GM23338 (cell line): Measurements from ENCODE around the gene TPST1. TPM values are rescaled to one million over a fixed set of nuclear protein-coding genes. Genes with fewer than 3 reads are reported as not detected.

Experiments
- ATAC-seq: fragments of 200-7000 bp; cut with Tn5 transposase; 3 replicates; pipeline ENCODE4 v1.9.1; 2020
- DNase-seq: peaks from one replicate; pipeline ENCODE4 v3.0.0-alpha.2; 2015; ENCODE audit warnings: low spot score
- H2AFZ ChIP-seq: fragments of 200-600 bp; sonication (generic); 2 replicates; pipeline ENCODE4 v1.8.0; 2016; ENCODE audit warnings: antibody characterized with exemption, mild to moderate bottlenecking, moderate library complexity
- H3F3A ChIP-seq: fragments of 200-600 bp; sonication (generic); replicated peaks from 2 replicates; pipeline ENCODE4 v1.8.0; 2017; ENCODE audit warnings: antibody characterized with exemption, mixed run types, low read depth
- H3K27ac ChIP-seq: fragments of 200-600 bp; sonication (generic); 2 replicates; pipeline ENCODE4 v1.6.1; 2016; ENCODE audit warnings: low read depth
- H3K27me3 ChIP-seq: fragments of 200-600 bp; sonication (generic); 2 replicates; pipeline ENCODE4 v1.8.0; 2016; ENCODE audit warnings: mild to moderate bottlenecking, mixed run types, moderate library complexity; ENCODE audit not compliant: insufficient read depth
- H3K36me3 ChIP-seq: fragments of 200-600 bp; sonication (generic); 2 replicates; pipeline ENCODE4 v1.8.0; 2016; ENCODE audit warnings: mild to moderate bottlenecking; ENCODE audit not compliant: insufficient read depth
- H3K4me1 ChIP-seq: fragments of 200-600 bp; sonication (generic); 2 replicates; pipeline ENCODE4 v1.8.0; 2016; ENCODE audit warnings: mild to moderate bottlenecking, moderate library complexity; ENCODE audit not compliant: insufficient read depth
- H3K4me2 ChIP-seq: fragments of 200-600 bp; sonication (generic); 2 replicates; pipeline ENCODE4 v1.7.1; 2017; ENCODE audit warnings: mixed run types
- H3K4me3 ChIP-seq: fragments of 200-600 bp; sonication (generic); 2 replicates; pipeline ENCODE4 v1.6.1; 2016; ENCODE audit warnings: mixed run types
- H3K79me2 ChIP-seq: fragments of 200-600 bp; sonication (generic); replicated peaks from 2 replicates; pipeline ENCODE4 v1.8.0; 2017; ENCODE audit warnings: mild to moderate bottlenecking; ENCODE audit not compliant: insufficient read depth
- H3K9me2 ChIP-seq: fragments of 200-600 bp; sonication (generic); 2 replicates; pipeline ENCODE4 v1.8.0; 2017; ENCODE audit not compliant: insufficient read depth
- H4K20me1 ChIP-seq: fragments of 200-600 bp; sonication (generic); replicated peaks from 2 replicates; pipeline ENCODE4 v1.8.0; 2017; ENCODE audit warnings: mild to moderate bottlenecking; ENCODE audit not compliant: insufficient read depth
- H3K27ac Mint-ChIP-seq: 2 replicates; pipeline ENCODE4 v1.8.0; 2020; ENCODE audit warnings: inconsistent platforms, mild to moderate bottlenecking, moderate library complexity, mixed read lengths
- H3K27me3 Mint-ChIP-seq: 3 replicates; pipeline ENCODE4 v1.8.0; 2022; ENCODE audit warnings: low read depth, mild to moderate bottlenecking, moderate library complexity, mixed read lengths, inconsistent platforms; ENCODE audit not compliant: insufficient read depth, poor library complexity
- H3K36me3 Mint-ChIP-seq: 3 replicates; pipeline ENCODE4 v1.8.0; 2021; ENCODE audit warnings: low read depth, mild to moderate bottlenecking, inconsistent platforms, moderate library complexity, mixed read lengths
- H3K4me1 Mint-ChIP-seq: 3 replicates; pipeline ENCODE4 v1.8.0; 2020; ENCODE audit warnings: mild to moderate bottlenecking, inconsistent platforms, mixed read lengths
- H3K4me3 Mint-ChIP-seq: 3 replicates; pipeline ENCODE4 v1.8.0; 2021; ENCODE audit warnings: moderate library complexity, mild to moderate bottlenecking, inconsistent platforms, mixed read lengths
- H3K9me3 Mint-ChIP-seq: 3 replicates; pipeline ENCODE4 v1.8.0; 2020; ENCODE audit warnings: moderate library complexity, mild to moderate bottlenecking, inconsistent platforms, mixed read lengths
- CREB1 ChIP-seq: fragments of 250-450 bp; sonication (Bioruptor Pico); IDR thresholded peaks from 2 replicates; pipeline ENCODE4 v1.5.0; 2020; ENCODE audit warnings: low read depth, mild to moderate bottlenecking, moderate library complexity
- CTCF ChIP-seq, 2 experiments: fragments of 200-600 bp in 1 of 2; sonication (generic) in 1 of 2; conservative IDR thresholded peaks; 2 replicates each; pipeline versions ENCODE4 v1.5.1 to v1.6.1; 2016 to 2017; ENCODE audit warnings: antibody characterized with exemption in 2 of 2, low read depth in 2 of 2, mild to moderate bottlenecking in 2 of 2, moderate library complexity in 1 of 2
- ETS1 ChIP-seq: IDR thresholded peaks from 2 replicates; pipeline ENCODE4 v1.6.1; 2016; ENCODE audit warnings: antibody characterized with exemption
- EZH2 ChIP-seq: fragments of 200-600 bp; sonication (generic); IDR thresholded peaks from one replicate; pipeline ENCODE4 v1.8.0; 2017; ENCODE audit warnings: antibody characterized with exemption, mild to moderate bottlenecking, low read depth; ENCODE audit not compliant: unreplicated experiment
- EZH2phosphoT487 ChIP-seq: fragments of 200-600 bp; sonication (generic); IDR thresholded peaks from one replicate; pipeline ENCODE4 v1.8.1; 2018; ENCODE audit warnings: antibody characterized with exemption; ENCODE audit not compliant: unreplicated experiment
- POLR2AphosphoS5 ChIP-seq: IDR thresholded peaks from 2 replicates; pipeline ENCODE4 v1.6.1; 2016; ENCODE audit warnings: antibody characterized with exemption, low read depth
- STAT1 ChIP-seq: IDR thresholded peaks from one replicate; pipeline ENCODE4 v1.6.1; 2016; ENCODE audit warnings: antibody characterized with exemption; ENCODE audit not compliant: unreplicated experiment
- ZNF114 ChIP-seq: fragments of 250-450 bp; sonication (Bioruptor Pico); IDR thresholded peaks from 2 replicates; pipeline ENCODE4 v1.5.0; 2020; ENCODE audit warnings: mild to moderate bottlenecking, moderate library complexity
- ZNF462 ChIP-seq: fragments of 250-450 bp; sonication (Bioruptor Pico); IDR thresholded peaks from 2 replicates; pipeline ENCODE4 v1.5.0; 2020; ENCODE audit warnings: mild to moderate bottlenecking, moderate library complexity
- polyA plus RNA-seq: library from polyadenylated mRNA; unstranded; fragments of >200 nt; fragmentation: Nextera tagmentation; extraction: Ambion mirVana; gene quantifications from 2 replicates; pipeline ENCODE4 v1.2.1, GENCODE V29; 2016
- total RNA-seq: library from RNA; depleted of rRNA; stranded (reverse); fragments of >200 nt; shearing (Covaris generic); gene quantifications from 2 replicates; pipeline ENCODE4 v1.2.3, GENCODE V29; 2014

Gene TPST1
- total and polyA plus RNA-seq, 2 experiments from 2014 or later = 10.7 to 19.2 TPM

- H3K9me3 Mint-ChIP-seq = peaks cover 27% of the 10 kb centered on the region
- Histone ChIP-seq H3K27me3 (no peaks in the 10 kb centered on the region), H3K79me2 (no peaks in the 10 kb centered on the region), H4K20me1 (no peaks in the 10 kb centered on the region), H3K4me2 (no peak overlapping the region), H3K4me3 (no peak overlapping the region), H3K4me1 (0 out of 2 replicates have a peak, but pooled peaks cover 8% of the 10 kb centered on the region), H3F3A (no peaks in the 10 kb centered on the region), H2AFZ (no peak overlapping the region), H3K9me2 (peaks cover 2% of the 10 kb centered on the region; the same call in 1 of the 2 replicates), H3K27ac (no peak overlapping the region), H3K36me3 (peaks cover 12% of the 10 kb centered on the region; the same call in 1 of the 2 replicates)
- TF ChIP-seq POLR2AphosphoS5 (no peak), STAT1 (no peak), CTCF (conservative IDR thresholded peaks at IDR 0.05; ENCODE audit: low read depth in 2 of 2) (no peak), EZH2 (no peak), ETS1 (no peak), CREB1 (no peak)
- no peak overlapping the region for H3K4me3 Mint-ChIP-seq
- ATAC-seq = no peak
- H3K36me3 Mint-ChIP-seq = peaks cover 26% of the 10 kb centered on the region
- H3K27me3 Mint-ChIP-seq = no peaks in the 10 kb centered on the region
- no peak overlapping the region for H3K27ac Mint-ChIP-seq
- DNase-seq = no peak
- H3K4me1 Mint-ChIP-seq = peaks cover 8% of the 10 kb centered on the region; the same call in 2 of the 3 replicates
These were observed 62.1 kb downstream of the TPST1 start for GRCh38 chr7:66267249-66267648.

- Mint-ChIP-seq H3K4me1 (peaks cover 8% of the 10 kb centered on the region; the same call in 2 of the 3 replicates), H3K9me3 (peaks cover 11% of the 10 kb centered on the region), H3K4me3 (no peak overlapping the region), H3K27ac (0 out of 2 replicates have a peak overlapping the region, but pooled peaks have one; percentile 13), H3K36me3 (peaks cover 10% of the 10 kb centered on the region), H3K27me3 (no peaks in the 10 kb centered on the region)
- Histone ChIP-seq H3K4me3 (no peak overlapping the region), H3K9me2 (peaks cover 2% of the 10 kb centered on the region; the same call in 1 of the 2 replicates), H3K36me3 (peaks cover 7% of the 10 kb centered on the region; the same call in 1 of the 2 replicates), H4K20me1 (no peaks in the 10 kb centered on the region), H3K27ac (no peak overlapping the region), H3K4me1 (0 out of 2 replicates have a peak, but pooled peaks cover 8% of the 10 kb centered on the region), H3F3A (no peaks in the 10 kb centered on the region), H2AFZ (no peak overlapping the region), H3K79me2 (no peaks in the 10 kb centered on the region), H3K27me3 (no peaks in the 10 kb centered on the region), H3K4me2 (no peak overlapping the region)
- ATAC-seq (no peak), DNase-seq (no peak)
- TF ChIP-seq ZNF462 (CRISPR knock-in tag) (no peak), POLR2AphosphoS5 (no peak), EZH2 (no peak), STAT1 (no peak), EZH2phosphoT487 (no peak), CREB1 (no peak), ZNF114 (CRISPR knock-in tag) (no peak), ETS1 (no peak)
These were observed 64.8 kb downstream of the TPST1 start for GRCh38 chr7:66269978-66270377.
